Heart right ventricle (tissue), 16 donors: ENCODE measurements around the gene MAGIX. TPM values are rescaled to one million over a fixed set of nuclear protein-coding genes. Genes with fewer than 3 reads are reported as not detected.
A peak's percentile ranks its signal among the peaks of the same experiment; 100 is the strongest.

ENCODE experiments used
- ATAC-seq, 8 donors: fragments of 200-7000 bp; cut with Tn5 transposase; one replicate each; pipeline ENCODE4 v1.9.1; 2020; ENCODE audit warnings: mild to moderate bottlenecking in 8 of 8, moderate library complexity in 8 of 8, moderate number of reproducible peaks in 1 of 8
- DNase-seq, 2 donors: peaks; one replicate each; pipeline ENCODE4 v3.0.0-alpha.2; 2020
- H3K27ac ChIP-seq, 10 donors: fragments of 200-600 bp; sonication (generic) in 2 of 10; one replicate each; pipeline versions ENCODE4 v1.5.0 to v1.8.0; 2020 to 2022; ENCODE audit warnings: mild to moderate bottlenecking in 3 of 10
- H3K27me3 ChIP-seq, 7 donors: fragments of 200-600 bp; one replicate each; pipeline ENCODE4 v1.8.0; 2021 to 2022; ENCODE audit warnings: mild to moderate bottlenecking in 2 of 7
- H3K36me3 ChIP-seq, 9 donors: fragments of 200-600 bp; sonication (generic) in 1 of 9; one replicate each; pipeline versions ENCODE4 v1.5.0 to v1.8.0; 2020 to 2022; ENCODE audit warnings: mild to moderate bottlenecking in 2 of 9
- H3K4me1 ChIP-seq, 9 donors: fragments of 200-600 bp; sonication (generic) in 1 of 9; one replicate each; pipeline versions ENCODE4 v1.5.0 to v1.8.0; 2020 to 2022; ENCODE audit warnings: mild to moderate bottlenecking in 4 of 9
- H3K4me3 ChIP-seq, 10 donors: fragments of 200-600 bp; sonication (generic) in 2 of 10; one replicate each; pipeline versions ENCODE4 v1.5.0 to v1.8.0; 2020 to 2022; ENCODE audit warnings: mild to moderate bottlenecking in 7 of 10, moderate library complexity in 2 of 10
- H3K9me3 ChIP-seq, 11 donors: fragments of 200-600 bp in 10 of 11; sonication (generic) in 2 of 11; one replicate each; pipeline versions ENCODE4 v1.5.0 to v1.8.0; 2013 to 2022; ENCODE audit warnings: mild to moderate bottlenecking in 2 of 11, control low read depth in 1 of 11, moderate library complexity in 1 of 11
- CTCF ChIP-seq, 9 donors: fragments of 200-600 bp; sonication (generic) in 2 of 9; IDR thresholded peaks; one replicate each; pipeline versions ENCODE4 v1.5.0 to v1.8.0; 2021 to 2022; ENCODE audit warnings: antibody characterized with exemption in 9 of 9, mild to moderate bottlenecking in 5 of 9, moderate library complexity in 1 of 9
- WGBS, 2 donors: extraction: QIAGEN DNeasy Blood & Tissue Kit; methylation state at CpG; one replicate each; pipeline ENCODE4 v1.1.7; 2013; ENCODE audit warnings: inconsistent platforms in 1 of 2; 5-methylcytosine and 5-hydroxymethylcytosine counted together
- intact Hi-C, 10 donors: fragments of 100-400 bp; cut with DNase I; formaldehyde crosslinking; loops; one replicate each; pipeline versions ENCODE4 v1.11.1 to v1.14.2; 2022
- polyA plus RNA-seq, 2 donors: library from polyadenylated mRNA; stranded (reverse); fragments of 200-250 nt; gene quantifications; one replicate each; pipeline ENCODE4 v1.2.3, GENCODE V29; 2013
- total RNA-seq, 10 donors: library from RNA; stranded (reverse); fragmentation: NEBNext Ultra II Directional in 3 of 10; extraction: Animal tissue kit (Norgen Biotek cat#: 25700) in 3 of 10; gene quantifications; one replicate each; pipeline versions ENCODE4 v1.2.1 to v1.2.4, GENCODE V29; 2021 to 2023
- donor health status: Arrhythmogenic right ventricular cardiomyopathy.
- donor health status: ischemic (EF 13 %, LVEDD 7.1; RV severe dilation, severe dysfunction).
- donor health status: healthy with polysubstance abuse.
- donor health status: DM: no; HTN: yes; CAD: no.
- donor health status: DM: no; HTN: no; CAD: no.
- donor health status: ischemic (EF 25% LVEDD 6.9; RV normal size, moderate dysfunction).
- donor health status: ischemic (EF 25% LVEDD 5.7; RV mildly dilated, moderate dysfunction).
- donor health status: healthy.
- donor health status: DM: yes; HTN: yes; CAD: no.
- donor health status: Ischemic cardiomyopathy.
- donor health status: ischemic (EF 35%, LVEDD 5.7; RV mildly dilated, moderate dysfunction).
- donor health status: nonischemic (EF 11% LVEDD 7.7; RV severe dilation, severe dysfunction).
- donor health status: DM: yes; HTN: yes; CAD: no.
- donor health status: PGD.
- donor health status: ischemic (EF 29% LVEDD 5.4; RV normal size, mild dysfunction).
- donor health status: nonischemic (EF 23%, LVEDD 6.1; RV moderate dilation, normal function).

The MAGIX gene
- total and polyA plus RNA-seq, 12 donors: 2.7 to 13.5 (median 4.1) TPM

GRCh38 chrX:49155243-49155899, 7.2 kb upstream of the MAGIX start:
- WGBS, 2 donors: 2 to 4% methylated on average over 18 of the region's 18 CpGs
- H3K27ac ChIP-seq: peak overlapping the region; percentile 86 to 98 (median 94)
- no peak for TF ChIP-seq CTCF (IDR thresholded peaks at IDR 0.05)
- ATAC-seq (peak in 7 of 8 donors; percentile 1 to 53 (median 31)), DNase-seq (peak in 1 of 2 donors; percentile 29)
- no peaks in the 10 kb centered on the region for H3K36me3 ChIP-seq
- H3K4me3 ChIP-seq: peak overlapping the region in 9 of 10 donors; percentile 44 to 70 (median 65)
- H3K4me1 ChIP-seq: peaks cover 0 to 7% (median 0%) of the 10 kb centered on the region in 9 donors
- no peaks in the 10 kb centered on the region for H3K27me3 ChIP-seq
- H3K9me3 ChIP-seq: no peaks in the 10 kb centered on the region
- intact Hi-C loops: loop anchor here in 1 of 10 donors (5.0 kb wide), 1 partner anchor 33 kb away; the partner anchor contains the start of gene GPKOW

GRCh38 chrX:49155900-49156837, 6.4 kb upstream of the MAGIX start:
- TF ChIP-seq CTCF (IDR thresholded peaks at IDR 0.05): peak; percentile 55 to 89 (median 77)
- 1% methylated on average over 41 to 65 of the region's 65 CpGs for WGBS, 2 donors
- H3K27ac ChIP-seq: peak overlapping the region; percentile 86 to 98 (median 94)
- no peaks in the 10 kb centered on the region for H3K36me3 ChIP-seq
- DNase-seq (peak; percentile 88 to 92), ATAC-seq (peak; percentile 95 to 98 (median 96))
- H3K4me3 ChIP-seq: peak overlapping the region; percentile 14 to 70 (median 64)
- intact Hi-C loops: loop anchor here in 1 of 10 donors (5.0 kb wide), 1 partner anchor 34 kb away; the partner anchor contains the start of gene GPKOW
- peaks cover 0 to 7% (median 0%) of the 10 kb centered on the region in 9 donors for H3K4me1 ChIP-seq
- H3K27me3 ChIP-seq: no peaks in the 10 kb centered on the region
- H3K9me3 ChIP-seq: no peaks in the 10 kb centered on the region

GRCh38 chrX:49157194-49157593, 5.4 kb upstream of the MAGIX start:
- Histone ChIP-seq H3K4me3 (no peak overlapping the region), H3K9me3 (no peaks in the 10 kb centered on the region), H3K27me3 (no peaks in the 10 kb centered on the region), H3K36me3 (no peaks in the 10 kb centered on the region), H3K4me1 (peaks cover 0 to 7% (median 0%) of the 10 kb centered on the region in 9 donors), H3K27ac (no peak overlapping the region)
- DNase-seq (no peak), ATAC-seq (no peak)
- intact Hi-C loops: loop anchor here in 1 of 10 donors (5.0 kb wide), 1 partner anchor 35 kb away; the partner anchor contains the start of gene GPKOW
- no peak for TF ChIP-seq CTCF (IDR thresholded peaks at IDR 0.05)
- 76 to 77% methylated on average over 22 to 23 of the region's 25 CpGs for WGBS, 2 donors

GRCh38 chrX:49160908-49161307, 1.6 kb upstream of the MAGIX start:
- no peak overlapping the region for H3K4me3 ChIP-seq
- ATAC-seq (no peak), DNase-seq (no peak)
- no peaks in the 10 kb centered on the region for H3K27me3 ChIP-seq
- peaks cover 0 to 13% (median 0%) of the 10 kb centered on the region in 9 donors for H3K4me1 ChIP-seq
- no peak for TF ChIP-seq CTCF (IDR thresholded peaks at IDR 0.05)
- WGBS, 2 donors: 98 to 100% methylated on average over 2 of the region's 2 CpGs
- H3K27ac ChIP-seq: no peak overlapping the region
- H3K36me3 ChIP-seq: no peaks in the 10 kb centered on the region
- H3K9me3 ChIP-seq: no peaks in the 10 kb centered on the region
- intact Hi-C loops: no loop called here
